ENCODE measurements around the gene SDCCAG8.

SDCCAG8 gene

GRCh38 chr1:243267914-243268653 lies 12.2 kb downstream of the SDCCAG8 start:
- H3K4me3 ChIP-seq (ENCODE audit: control insufficient read depth, low read depth, low read length) = no peak overlapping the region
- peak; percentile 81 for DNase-seq (ENCODE audit: low read depth)
- TF ChIP-seq, protein P1, sequence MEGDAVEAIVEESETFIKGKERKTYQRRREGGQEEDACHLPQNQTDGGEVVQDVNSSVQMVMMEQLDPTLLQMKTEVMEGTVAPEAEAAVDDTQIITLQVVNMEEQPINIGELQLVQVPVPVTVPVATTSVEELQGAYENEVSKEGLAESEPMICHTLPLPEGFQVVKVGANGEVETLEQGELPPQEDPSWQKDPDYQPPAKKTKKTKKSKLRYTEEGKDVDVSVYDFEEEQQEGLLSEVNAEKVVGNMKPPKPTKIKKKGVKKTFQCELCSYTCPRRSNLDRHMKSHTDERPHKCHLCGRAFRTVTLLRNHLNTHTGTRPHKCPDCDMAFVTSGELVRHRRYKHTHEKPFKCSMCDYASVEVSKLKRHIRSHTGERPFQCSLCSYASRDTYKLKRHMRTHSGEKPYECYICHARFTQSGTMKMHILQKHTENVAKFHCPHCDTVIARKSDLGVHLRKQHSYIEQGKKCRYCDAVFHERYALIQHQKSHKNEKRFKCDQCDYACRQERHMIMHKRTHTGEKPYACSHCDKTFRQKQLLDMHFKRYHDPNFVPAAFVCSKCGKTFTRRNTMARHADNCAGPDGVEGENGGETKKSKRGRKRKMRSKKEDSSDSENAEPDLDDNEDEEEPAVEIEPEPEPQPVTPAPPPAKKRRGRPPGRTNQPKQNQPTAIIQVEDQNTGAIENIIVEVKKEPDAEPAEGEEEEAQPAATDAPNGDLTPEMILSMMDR (IDR thresholded peaks at IDR 0.05; ENCODE audit: control insufficient read depth, insufficient read depth, low read depth, low read length, missing control alignments) = no peak

GRCh38 chr1:243268751-243269460 lies 13.1 kb downstream of the SDCCAG8 start:
- TF ChIP-seq, protein P1 (IDR thresholded peaks at IDR 0.05; ENCODE audit: control insufficient read depth, insufficient read depth, low read depth, low read length, missing control alignments) = no peak
- DNase-seq (ENCODE audit: low read depth) = no peak
- H3K4me3 ChIP-seq (ENCODE audit: control insufficient read depth, low read depth, low read length) = no peak overlapping the region

GRCh38 chr1:243269461-243269801 lies 13.6 kb downstream of the SDCCAG8 start:
- TF ChIP-seq, protein P1 (IDR thresholded peaks at IDR 0.05; ENCODE audit: control insufficient read depth, insufficient read depth, low read depth, low read length, missing control alignments) = no peak
- no peak for DNase-seq (ENCODE audit: low read depth)
- H3K4me3 ChIP-seq (ENCODE audit: control insufficient read depth, low read depth, low read length) = no peak overlapping the region

GRCh38 chr1:243270097-243270864 lies 14.4 kb downstream of the SDCCAG8 start:
- no peak for DNase-seq (ENCODE audit: low read depth)
- H3K4me3 ChIP-seq (ENCODE audit: control insufficient read depth, low read depth, low read length) = no peak overlapping the region
- TF ChIP-seq, protein P1 (IDR thresholded peaks at IDR 0.05; ENCODE audit: control insufficient read depth, insufficient read depth, low read depth, low read length, missing control alignments) = no peak

DNA sequence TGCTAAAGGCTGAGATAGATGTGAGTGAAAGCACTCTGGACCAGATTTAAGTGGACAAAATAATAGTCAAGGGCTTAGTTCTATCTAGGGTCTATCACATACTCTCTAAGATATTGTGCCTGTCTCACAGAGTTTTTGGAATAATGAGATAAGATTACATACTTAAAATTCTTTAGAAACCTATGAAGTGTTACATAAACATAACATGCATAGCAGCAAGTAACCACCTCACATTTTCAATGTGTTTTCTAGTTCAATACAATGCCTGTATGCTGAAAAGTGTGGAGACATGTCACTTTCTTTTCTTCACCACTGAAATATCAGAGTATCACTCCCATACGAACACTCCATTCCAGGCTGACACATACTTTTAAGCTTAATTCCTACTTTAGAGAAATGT lies 16.2 kb downstream of the SDCCAG8 start:
- no peak overlapping the region for H3K4me3 ChIP-seq (ENCODE audit: control insufficient read depth, low read depth, low read length)
- TF ChIP-seq, protein P1 (IDR thresholded peaks at IDR 0.05; ENCODE audit: control insufficient read depth, insufficient read depth, low read depth, low read length, missing control alignments) = no peak
- no peak for DNase-seq (ENCODE audit: low read depth)

DNA sequence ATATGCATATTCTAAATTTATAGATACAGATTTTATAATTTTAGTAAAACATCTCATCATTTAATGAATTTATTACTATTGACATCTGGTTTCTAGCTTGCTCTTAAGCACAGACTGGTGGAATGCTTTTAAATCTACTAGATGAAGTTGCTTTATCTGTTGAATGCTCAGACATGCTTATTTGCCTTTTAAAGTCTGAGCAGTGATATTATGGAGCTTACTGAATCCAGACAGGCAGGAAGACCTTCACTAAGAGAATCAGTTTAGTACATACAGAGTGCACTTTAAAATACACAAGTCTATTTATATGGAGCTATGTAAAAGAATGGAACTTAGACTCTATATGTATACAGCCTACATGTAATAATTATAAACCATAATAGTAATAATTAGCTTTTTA lies 16.6 kb downstream of the SDCCAG8 start:
- no peak overlapping the region for H3K4me3 ChIP-seq (ENCODE audit: control insufficient read depth, low read depth, low read length)
- no peak for DNase-seq (ENCODE audit: low read depth)
- TF ChIP-seq, protein P1 (IDR thresholded peaks at IDR 0.05; ENCODE audit: control insufficient read depth, insufficient read depth, low read depth, low read length, missing control alignments) = no peak
